ENCODE measurements around the gene HTATIP2. TPM values are rescaled to one million over a fixed set of nuclear protein-coding genes. Genes with fewer than 3 reads are reported as not detected.

HTATIP2 gene
- total and polyA plus RNA-seq, 9 of the 15 experiments (the other 6 are each of a cell fraction or from before 2014, with no cell fraction given) = 48.3 to 90.9 (median 64.4) TPM

- Histone ChIP-seq H3K9me1 (ENCODE audit: control insufficient read depth, insufficient read depth, low read length) (no peaks in the 10 kb centered on the region), H3K36me3 (ENCODE audit: control insufficient read depth, insufficient read depth, low read length) (peaks cover 88% of the 10 kb centered on the region), H2AFZ (ENCODE audit: low read depth, low read length) (no peak overlapping the region), H3K27ac (ENCODE audit: extremely low read depth, low read depth, low read length) (no peak overlapping the region), H3K9ac (ENCODE audit: insufficient read depth in 1 of 2, low read depth in 2 of 2, low read length in 2 of 2) (no peak overlapping the region), H3K27me3 (ENCODE audit: control insufficient read depth in 2 of 2, insufficient read depth in 2 of 2, low read length in 2 of 2) (no peaks in the 10 kb centered on the region), H3K4me1 (replicated peaks in 1 of 2; ENCODE audit: control insufficient read depth in 2 of 2, insufficient read depth in 2 of 2, low read length in 2 of 2) (no peaks in the 10 kb centered on the region), H3K9me3 (replicated peaks; ENCODE audit: control insufficient read depth, insufficient read depth, low read depth, low read length) (no peaks in the 10 kb centered on the region), H3K79me2 (ENCODE audit: control insufficient read depth, insufficient read depth, low read length) (no peaks in the 10 kb centered on the region; the same call in 2 of the 3 replicates), H3K4me3 (no peak overlapping the region), H4K20me1 (replicated peaks; ENCODE audit: control insufficient read depth, insufficient read depth, low read length) (no peaks in the 10 kb centered on the region), H3K4me2 (ENCODE audit: insufficient read depth, low read length) (no peak overlapping the region)
- POLR2A ChIA-PET = no interaction called here
- WGBS (ENCODE audit: insufficient coverage, low coverage, missing lambda C conversion rate) = 61% methylated on average over 3 of the region's 3 CpGs
- TF ChIP-seq ZNF707 (CRISPR knock-in tag; conservative IDR thresholded peaks at IDR 0.05) (no peak), ZNF165 (CRISPR knock-in tag; IDR thresholded peaks at IDR 0.05; ENCODE audit: borderline replicate concordance) (no peak), RBM15 (IDR thresholded peaks at IDR 0.05; ENCODE audit: insufficient read depth, low read length) (no peak), U2AF1 (optimal IDR thresholded peaks at IDR 0.05; ENCODE audit: low read depth, low read length) (no peak), SIX5 (IDR thresholded peaks at IDR 0.05; ENCODE audit: borderline replicate concordance in 1 of 2, insufficient read depth in 1 of 2, low read depth in 1 of 2, low read length in 2 of 2) (no peak), GABPB1 (CRISPR knock-in tag; IDR thresholded peaks at IDR 0.05) (no peak), PTTG1 (tag; IDR thresholded peaks at IDR 0.05; ENCODE audit: low read depth) (no peak)
- TF ChIP-seq, protein P1, sequence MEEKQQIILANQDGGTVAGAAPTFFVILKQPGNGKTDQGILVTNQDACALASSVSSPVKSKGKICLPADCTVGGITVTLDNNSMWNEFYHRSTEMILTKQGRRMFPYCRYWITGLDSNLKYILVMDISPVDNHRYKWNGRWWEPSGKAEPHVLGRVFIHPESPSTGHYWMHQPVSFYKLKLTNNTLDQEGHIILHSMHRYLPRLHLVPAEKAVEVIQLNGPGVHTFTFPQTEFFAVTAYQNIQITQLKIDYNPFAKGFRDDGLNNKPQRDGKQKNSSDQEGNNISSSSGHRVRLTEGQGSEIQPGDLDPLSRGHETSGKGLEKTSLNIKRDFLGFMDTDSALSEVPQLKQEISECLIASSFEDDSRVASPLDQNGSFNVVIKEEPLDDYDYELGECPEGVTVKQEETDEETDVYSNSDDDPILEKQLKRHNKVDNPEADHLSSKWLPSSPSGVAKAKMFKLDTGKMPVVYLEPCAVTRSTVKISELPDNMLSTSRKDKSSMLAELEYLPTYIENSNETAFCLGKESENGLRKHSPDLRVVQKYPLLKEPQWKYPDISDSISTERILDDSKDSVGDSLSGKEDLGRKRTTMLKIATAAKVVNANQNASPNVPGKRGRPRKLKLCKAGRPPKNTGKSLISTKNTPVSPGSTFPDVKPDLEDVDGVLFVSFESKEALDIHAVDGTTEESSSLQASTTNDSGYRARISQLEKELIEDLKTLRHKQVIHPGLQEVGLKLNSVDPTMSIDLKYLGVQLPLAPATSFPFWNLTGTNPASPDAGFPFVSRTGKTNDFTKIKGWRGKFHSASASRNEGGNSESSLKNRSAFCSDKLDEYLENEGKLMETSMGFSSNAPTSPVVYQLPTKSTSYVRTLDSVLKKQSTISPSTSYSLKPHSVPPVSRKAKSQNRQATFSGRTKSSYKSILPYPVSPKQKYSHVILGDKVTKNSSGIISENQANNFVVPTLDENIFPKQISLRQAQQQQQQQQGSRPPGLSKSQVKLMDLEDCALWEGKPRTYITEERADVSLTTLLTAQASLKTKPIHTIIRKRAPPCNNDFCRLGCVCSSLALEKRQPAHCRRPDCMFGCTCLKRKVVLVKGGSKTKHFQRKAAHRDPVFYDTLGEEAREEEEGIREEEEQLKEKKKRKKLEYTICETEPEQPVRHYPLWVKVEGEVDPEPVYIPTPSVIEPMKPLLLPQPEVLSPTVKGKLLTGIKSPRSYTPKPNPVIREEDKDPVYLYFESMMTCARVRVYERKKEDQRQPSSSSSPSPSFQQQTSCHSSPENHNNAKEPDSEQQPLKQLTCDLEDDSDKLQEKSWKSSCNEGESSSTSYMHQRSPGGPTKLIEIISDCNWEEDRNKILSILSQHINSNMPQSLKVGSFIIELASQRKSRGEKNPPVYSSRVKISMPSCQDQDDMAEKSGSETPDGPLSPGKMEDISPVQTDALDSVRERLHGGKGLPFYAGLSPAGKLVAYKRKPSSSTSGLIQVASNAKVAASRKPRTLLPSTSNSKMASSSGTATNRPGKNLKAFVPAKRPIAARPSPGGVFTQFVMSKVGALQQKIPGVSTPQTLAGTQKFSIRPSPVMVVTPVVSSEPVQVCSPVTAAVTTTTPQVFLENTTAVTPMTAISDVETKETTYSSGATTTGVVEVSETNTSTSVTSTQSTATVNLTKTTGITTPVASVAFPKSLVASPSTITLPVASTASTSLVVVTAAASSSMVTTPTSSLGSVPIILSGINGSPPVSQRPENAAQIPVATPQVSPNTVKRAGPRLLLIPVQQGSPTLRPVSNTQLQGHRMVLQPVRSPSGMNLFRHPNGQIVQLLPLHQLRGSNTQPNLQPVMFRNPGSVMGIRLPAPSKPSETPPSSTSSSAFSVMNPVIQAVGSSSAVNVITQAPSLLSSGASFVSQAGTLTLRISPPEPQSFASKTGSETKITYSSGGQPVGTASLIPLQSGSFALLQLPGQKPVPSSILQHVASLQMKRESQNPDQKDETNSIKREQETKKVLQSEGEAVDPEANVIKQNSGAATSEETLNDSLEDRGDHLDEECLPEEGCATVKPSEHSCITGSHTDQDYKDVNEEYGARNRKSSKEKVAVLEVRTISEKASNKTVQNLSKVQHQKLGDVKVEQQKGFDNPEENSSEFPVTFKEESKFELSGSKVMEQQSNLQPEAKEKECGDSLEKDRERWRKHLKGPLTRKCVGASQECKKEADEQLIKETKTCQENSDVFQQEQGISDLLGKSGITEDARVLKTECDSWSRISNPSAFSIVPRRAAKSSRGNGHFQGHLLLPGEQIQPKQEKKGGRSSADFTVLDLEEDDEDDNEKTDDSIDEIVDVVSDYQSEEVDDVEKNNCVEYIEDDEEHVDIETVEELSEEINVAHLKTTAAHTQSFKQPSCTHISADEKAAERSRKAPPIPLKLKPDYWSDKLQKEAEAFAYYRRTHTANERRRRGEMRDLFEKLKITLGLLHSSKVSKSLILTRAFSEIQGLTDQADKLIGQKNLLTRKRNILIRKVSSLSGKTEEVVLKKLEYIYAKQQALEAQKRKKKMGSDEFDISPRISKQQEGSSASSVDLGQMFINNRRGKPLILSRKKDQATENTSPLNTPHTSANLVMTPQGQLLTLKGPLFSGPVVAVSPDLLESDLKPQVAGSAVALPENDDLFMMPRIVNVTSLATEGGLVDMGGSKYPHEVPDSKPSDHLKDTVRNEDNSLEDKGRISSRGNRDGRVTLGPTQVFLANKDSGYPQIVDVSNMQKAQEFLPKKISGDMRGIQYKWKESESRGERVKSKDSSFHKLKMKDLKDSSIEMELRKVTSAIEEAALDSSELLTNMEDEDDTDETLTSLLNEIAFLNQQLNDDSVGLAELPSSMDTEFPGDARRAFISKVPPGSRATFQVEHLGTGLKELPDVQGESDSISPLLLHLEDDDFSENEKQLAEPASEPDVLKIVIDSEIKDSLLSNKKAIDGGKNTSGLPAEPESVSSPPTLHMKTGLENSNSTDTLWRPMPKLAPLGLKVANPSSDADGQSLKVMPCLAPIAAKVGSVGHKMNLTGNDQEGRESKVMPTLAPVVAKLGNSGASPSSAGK (IDR thresholded peaks at IDR 0.05) = no peak
- TF ChIP-seq, protein P2, sequence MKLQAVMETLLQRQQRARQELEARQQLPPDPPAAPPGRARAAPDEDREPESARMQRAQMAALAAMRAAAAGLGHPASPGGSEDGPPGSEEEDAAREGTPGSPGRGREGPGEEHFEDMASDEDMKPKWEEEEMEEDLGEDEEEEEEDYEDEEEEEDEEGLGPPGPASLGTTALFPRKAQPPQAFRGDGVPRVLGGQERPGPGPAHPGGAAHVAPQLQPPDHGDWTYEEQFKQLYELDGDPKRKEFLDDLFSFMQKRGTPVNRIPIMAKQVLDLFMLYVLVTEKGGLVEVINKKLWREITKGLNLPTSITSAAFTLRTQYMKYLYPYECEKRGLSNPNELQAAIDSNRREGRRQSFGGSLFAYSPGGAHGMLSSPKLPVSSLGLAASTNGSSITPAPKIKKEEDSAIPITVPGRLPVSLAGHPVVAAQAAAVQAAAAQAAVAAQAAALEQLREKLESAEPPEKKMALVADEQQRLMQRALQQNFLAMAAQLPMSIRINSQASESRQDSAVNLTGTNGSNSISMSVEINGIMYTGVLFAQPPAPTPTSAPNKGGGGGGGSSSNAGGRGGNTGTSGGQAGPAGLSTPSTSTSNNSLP (IDR thresholded peaks at IDR 0.05; ENCODE audit: borderline replicate concordance, low read depth, low read length) = no peak
- ATAC-seq = no peak
- FAIRE-seq = no peak
- CTCF ChIA-PET (ENCODE audit: low intra/inter-chr PET ratio) = no interaction called here
- intact Hi-C loops (cut with micrococcal nuclease) (no loop called here), in situ Hi-C loops (cut with MboI) (no loop called here)
- BruUV-seq (replicated peaks) = no TSS peak
- no peak for DNase-seq (ENCODE audit: extremely low read depth in 1 of 4, low spot score in 3 of 4)
These were observed 43.8 kb downstream of the HTATIP2 start for GRCh38 chr11:20407344-20407743.

Measured in K562 (cell line).